GM18909 (cell line): ENCODE data around the gene TMEM120A.

Experiments
- ATAC-seq: cut with Tn5 transposase; IDR thresholded peaks from one replicate; pipeline ENCODE4 v1.9.1; 2021; ENCODE audit warnings: mild to moderate bottlenecking; ENCODE audit not compliant: unreplicated experiment, poor library complexity

The TMEM120A gene

DNA sequence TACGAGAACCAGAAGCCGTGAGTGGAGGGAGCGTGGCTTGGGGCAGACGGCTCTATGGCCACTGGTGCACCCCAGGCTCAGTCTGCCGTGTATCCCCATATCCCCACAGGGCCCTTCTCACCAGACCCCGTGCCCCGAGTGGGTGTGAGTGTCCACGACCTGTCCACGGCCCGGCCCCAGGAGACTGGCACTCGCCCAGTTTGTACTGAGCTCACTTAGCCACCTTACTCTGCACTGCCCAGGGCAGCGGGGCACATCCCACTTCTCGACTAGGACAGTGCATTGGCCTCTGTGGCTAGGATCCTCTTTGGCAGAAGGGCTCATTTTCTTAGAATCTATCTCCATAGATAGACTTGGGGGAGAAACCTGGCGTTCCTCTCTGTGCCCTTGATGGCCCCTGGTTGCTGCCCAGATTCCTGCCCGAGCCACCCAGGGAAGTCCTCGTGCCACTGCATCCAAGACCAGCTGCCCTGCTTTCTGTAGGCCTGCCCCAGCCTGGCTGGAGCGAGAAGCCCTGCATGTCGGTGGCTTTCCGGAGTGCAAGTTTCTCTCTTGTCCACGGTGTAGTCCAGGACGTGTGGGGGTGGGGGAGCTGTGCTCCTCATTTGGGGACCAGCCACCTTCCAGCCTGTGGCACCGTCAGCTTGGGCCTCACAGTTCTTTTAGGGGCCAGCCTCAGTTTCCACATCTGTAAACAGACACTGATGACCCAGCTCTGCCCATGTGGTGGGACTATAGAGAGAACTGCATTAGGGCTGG lies 11.9 kb downstream of the TMEM120A start:
- no peak for ATAC-seq

DNA sequence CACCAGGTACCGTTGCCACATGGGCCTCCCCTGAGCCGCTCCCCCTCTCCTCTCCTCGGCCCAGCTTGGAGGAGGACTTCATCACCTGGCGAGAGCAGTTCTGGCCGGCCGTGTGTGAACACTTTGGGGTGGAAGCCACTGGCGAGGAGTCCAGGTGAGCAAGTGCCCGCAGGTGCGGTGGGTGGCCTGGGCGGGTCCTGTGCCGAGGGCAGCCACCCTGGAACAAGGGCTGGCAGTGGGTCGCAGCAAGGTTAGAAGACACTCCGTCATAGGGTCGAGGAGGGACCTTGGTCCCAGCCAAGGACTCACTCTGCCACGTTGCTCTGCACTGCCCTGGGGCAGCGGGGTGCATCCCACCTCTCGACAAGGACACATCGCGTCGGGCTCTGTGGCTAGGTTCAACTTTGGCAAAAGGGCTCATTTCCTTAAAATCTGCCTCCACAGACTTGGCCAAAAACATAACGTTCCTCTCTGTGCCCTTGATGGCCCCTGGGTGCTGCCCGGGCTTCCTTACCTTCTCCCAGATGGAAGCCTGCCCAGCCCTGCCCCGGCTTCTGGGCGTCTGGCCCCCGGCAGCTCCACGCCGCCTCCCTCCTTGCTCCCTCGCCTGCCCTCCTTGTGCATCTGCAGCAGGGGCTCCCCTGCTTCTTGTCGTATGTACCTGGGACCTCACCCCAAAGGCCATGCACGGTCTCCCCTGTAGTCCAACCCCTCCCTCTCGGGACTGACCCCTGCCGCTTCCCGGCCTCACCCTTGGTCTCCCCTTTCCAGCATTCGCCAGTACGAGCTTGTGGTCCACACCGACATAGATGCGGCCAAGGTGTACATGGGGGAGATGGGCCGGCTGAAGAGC lies 12.7 kb downstream of the TMEM120A start:
- no peak for ATAC-seq

DNA sequence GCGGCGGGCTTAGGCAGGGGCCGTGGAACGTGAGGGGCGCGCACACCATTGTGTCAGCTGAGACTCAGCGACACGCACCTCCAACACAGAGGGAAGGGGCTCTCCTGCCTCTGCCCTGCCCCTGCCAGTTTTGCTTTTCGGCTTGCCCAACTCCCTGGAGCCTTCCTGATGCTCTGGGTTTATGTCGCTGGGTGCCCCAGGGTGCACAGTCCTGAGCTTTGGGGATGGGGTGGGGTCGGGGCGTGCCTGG lies 13.3 kb downstream of the TMEM120A start:
- ATAC-seq, result no peak

DNA sequence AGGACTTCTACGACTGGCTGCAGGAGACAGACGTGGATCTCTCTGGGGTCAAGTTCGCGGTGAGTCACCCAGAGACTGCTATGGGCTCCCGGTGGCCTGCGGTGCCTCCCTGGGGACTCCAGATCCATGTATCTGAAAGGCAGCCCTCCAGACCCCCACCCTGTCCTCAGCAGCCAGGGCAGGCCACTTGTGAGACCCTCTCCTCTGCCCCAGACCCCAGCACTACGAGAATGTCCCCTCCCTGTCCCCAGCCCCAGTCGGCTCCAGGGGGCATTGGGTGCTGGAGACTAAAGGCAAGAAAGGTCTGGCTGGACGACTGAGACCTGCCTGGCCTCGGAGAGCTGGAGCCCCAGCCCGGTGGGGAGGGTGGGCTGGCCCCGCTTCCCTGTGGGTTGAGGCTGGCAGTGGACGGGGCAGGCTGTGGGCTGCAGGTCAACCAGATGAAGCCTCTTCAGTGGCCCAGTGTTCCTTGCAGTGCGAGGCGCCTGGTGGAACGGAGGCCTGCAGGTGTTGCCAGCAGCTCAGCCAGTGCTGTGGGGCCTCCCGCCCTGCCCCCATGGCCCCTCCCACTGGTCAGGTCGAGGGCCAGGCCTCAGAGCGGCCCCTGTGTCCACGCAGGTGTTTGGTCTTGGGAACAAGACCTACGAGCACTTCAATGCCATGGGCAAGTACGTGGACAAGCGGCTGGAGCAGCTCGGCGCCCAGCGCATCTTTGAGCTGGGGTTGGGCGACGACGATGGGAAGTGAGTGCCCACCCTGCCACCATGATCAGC lies 13.8 kb downstream of the TMEM120A start:
- no peak for ATAC-seq

DNA sequence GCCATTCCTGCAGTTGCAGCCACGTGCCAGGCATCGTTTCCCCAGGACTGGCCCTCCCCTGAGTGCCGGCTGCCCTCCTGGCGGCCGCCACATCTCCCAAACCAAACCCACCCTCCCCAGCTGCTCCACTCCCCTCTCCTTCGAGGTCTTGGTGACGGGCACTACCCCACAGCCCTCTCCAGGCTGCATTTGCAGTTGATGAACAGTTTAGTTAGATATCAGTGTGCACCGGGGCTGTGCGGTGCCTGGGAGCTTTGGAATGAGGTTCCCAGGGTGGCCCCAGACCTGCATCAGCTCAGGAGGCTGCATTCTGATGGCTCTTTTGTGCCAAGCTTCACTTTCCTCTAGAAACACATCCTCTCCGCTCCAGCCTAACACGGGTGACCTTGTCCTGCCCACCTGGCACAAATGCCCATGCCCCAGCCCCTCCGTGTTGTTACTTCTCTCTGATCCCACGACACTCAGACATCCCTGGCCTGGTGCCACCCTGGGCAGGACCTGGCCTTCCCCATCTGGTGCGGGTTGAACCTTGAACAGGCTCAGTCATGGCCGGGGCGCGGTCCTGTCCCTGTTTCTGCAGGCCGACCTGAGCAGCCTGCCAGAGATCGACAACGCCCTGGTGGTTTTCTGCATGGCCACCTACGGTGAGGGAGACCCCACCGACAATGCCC lies 14.5 kb downstream of the TMEM120A start:
- ATAC-seq, result no peak

DNA sequence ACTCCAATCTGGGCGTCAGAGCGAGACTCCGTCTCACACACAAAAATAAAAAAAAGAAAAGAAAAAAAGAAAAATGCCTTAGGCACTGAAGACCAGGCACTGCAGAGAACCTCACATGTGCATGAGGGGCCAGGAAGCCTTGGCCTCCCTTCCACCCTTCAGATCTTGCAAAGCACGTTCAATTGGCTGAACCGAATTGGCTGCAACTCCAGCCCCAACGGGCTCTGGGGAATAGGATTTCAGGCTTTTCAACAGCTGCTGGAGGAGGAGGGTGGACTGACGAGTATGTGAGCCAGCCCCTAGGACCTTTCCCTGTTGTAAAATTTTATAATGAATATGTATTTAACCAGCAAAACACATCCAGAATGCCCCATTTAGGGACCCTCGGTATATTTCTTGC lies 16.7 kb downstream of the TMEM120A start:
- no peak for ATAC-seq

DNA sequence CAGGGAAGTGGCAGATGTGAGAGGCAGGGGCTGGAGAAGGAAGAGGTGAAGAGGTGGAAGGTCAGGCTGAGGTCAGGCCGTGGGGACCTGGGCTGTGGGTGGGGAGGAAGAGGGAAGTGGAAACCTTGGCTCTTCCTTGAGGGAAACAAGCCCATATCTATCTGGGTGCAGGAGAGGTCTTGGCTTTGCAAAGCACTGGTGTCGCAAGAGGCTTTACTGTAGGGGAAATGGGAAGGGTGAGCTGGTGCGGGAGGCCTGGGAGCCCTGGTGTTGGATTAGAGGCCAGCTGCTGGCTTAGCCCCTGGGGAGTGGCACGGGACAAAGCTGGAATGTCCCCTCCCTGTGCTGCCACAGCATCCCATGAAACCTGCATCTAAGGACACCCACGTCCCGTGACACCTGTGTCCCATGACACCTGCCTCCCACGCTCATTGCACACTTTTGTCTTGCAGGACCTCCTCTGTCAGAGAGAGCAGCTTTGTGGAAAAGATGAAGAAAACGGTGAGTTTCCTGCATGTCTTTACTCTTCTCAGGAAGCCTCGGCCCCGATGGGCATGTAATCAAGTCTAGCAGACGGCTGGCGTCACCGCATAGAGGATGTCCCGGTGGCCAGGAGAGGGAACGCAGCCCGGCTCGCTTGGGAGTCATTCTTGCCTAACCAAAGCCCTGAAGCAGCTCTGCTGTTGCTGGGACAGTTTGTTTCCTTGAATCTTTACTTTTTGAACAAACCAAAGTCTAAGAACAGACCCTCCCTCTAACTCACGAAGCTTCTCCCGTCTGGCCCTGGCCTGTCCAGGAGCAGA lies 22.2 kb downstream of the TMEM120A start:
- no peak for ATAC-seq

DNA sequence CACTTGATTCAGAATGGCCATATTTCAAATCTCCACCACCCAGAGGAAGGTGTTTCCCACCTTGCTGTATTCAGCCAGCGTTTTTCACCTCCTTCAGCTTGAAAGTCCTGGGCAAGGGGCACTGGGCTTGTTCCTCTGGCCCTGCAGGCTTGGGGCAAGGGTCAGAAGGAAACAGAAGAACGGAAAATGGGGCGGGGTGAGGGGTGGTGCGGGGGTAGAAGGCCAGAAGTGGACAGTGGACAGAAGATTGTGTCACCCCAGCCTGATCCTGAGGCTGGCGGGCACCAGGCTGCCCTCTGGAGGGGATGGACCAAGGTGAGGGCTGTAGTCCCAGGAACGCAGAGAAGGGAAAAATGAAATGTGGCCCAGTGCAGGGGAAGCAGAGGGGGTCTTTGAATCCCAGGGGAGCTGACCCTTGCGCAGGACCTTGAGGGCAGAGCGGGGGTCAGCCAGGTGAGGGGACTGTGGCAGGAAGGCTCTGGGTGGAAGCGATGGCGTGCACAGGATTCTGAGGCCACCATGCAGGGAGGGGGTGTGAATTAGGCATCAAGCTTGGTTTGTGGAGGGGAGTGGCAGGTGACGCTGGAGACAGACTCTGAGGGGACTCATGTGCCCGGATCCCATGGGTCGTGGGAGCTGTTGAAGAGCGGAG lies 23.0 kb downstream of the TMEM120A start:
- no peak for ATAC-seq

DNA sequence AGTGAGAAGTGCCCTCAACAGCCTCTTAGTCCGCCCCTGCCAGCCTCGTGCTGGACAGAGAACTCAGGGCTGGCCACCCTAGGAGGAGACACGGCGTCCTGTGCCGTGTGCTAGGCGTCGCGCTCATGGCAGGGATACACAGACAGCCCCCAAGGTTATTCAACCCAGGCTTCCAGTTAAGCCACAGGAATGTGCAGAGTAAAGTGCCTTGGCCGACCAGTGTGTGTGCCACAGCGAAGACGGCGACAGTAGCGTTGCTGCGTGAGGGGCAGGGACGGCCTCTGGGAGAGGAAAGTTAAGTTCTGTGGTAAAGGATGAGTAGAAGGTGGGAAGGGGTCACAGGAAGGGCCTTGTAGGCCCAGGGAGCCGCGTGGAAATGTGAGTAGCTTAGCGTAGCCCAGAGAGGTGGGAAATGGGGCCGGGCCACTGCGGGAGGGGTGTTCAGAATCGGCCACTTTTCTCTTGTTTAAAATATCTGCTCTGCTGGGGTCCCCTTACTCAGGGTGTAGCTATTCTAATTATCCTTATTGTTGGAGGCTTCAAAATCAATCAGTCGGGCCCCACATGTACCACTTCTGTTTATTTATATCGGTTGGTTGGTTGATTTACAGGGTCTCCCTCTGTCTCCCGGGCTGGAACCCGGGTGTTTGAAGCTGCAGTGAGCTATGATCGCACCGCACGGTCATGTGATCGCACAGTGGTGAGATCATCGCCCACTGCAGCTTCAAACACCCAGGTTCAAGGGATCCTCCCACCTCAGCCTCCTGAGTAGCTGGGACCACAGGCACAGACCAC lies 24.5 kb downstream of the TMEM120A start:
- no peak for ATAC-seq

DNA sequence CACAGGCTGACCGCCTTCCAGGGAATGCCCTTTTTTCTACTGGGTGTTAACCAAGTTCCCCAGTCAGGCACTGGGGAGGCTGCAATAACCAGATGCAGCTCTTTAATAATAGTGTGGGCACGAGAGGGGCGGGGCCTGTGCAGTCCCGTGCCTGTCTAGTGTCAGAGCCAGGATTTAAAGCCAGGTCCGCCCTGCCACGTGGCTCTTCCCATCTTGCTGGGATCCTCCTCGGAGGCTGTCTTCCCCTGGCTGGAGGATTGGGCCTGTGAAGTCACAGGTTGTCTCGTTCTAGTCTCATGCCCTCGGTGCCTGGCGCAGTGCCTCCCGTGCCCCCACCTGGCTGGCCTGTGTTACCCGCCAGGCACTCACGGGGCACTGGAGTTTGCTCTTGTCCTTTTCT lies 25.2 kb downstream of the TMEM120A start:
- no peak for ATAC-seq

DNA sequence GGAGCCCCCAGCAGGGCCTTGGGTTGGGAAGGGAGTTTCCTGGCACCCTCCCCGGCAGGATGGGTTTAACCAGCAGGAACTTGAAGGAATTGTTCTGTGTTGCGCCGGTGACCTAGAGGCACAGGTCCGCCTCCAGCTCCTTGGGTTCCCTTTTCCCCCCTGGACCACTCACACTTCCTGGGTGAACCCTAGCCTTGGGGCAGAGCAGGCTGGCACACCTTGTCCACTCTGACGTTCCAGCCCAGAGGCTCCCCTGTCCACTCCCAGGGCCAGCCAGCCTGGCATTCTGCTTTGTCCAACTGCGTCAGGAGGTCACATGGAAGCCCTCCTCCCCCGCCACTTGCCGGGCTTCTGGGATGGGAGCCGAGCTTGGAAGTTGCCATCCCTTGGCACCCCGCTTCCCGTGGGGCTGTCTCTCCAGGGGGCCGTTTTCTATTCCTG lies 25.8 kb downstream of the TMEM120A start:
- ATAC-seq, result no peak

DNA sequence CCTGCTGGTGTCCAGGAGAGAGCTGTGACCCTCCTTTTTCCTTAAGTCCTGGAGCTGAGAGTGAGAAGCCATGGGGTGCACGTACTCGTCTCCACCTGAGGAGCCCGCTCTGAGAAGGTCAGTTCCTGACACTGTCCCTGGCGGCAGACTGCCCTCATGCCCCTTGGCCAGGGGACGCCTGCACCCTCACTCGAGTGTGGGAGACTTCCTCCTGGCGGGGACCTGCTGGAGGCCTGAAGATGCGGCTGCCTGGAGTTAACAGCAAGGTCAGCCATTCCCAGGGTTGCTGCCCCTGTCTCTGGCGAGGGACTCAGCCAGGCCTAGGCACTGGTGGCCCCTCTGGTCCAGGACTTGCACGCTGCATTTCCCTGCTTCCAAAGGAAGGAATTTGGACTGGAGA lies 26.4 kb downstream of the TMEM120A start:
- ATAC-seq, result no peak

DNA sequence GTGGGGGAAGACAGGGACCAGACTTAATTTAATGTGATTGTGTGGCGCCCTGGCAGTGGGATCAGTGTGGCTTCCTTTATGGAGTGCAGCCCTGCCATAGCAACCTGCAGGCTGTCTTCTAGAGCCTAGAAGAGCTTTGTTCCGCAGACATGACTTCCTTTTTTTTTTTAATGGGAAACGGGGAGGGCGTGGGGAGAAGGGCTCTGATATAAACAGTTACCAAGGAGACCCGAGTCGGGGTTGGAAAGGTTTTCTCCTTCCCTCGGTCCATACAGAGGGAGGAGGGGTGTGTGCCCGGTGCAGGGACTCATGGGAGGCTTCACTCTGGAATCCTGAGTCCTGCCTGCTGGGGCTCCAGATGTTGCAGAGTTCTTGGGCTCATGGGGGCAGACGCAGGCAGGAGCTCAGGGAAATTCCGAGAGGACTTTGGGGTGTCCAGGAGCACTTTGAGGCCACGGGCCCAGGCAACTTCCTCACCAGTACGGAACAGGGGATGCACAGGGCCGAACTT lies 26.9 kb downstream of the TMEM120A start:
- no peak for ATAC-seq

DNA sequence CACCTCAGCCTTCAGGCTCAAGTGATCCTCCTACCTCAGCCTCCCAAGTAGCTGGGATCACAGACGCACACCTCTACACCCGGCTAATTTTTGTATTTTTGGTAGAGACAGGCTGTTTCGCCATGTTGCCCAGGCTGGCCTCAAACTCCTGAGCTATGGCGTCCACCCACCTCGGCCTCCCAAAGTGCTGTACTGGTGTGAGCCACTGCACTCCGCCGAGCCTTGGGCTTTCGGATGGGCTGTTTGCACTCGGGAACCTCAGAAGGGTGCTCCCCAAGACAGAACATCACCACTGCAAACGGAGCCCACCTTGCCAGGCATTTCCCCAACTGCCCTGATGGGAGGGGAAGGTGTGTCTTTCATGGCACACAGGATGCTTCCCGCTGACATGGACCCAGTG lies 27.3 kb downstream of the TMEM120A start:
- no peak for ATAC-seq

DNA sequence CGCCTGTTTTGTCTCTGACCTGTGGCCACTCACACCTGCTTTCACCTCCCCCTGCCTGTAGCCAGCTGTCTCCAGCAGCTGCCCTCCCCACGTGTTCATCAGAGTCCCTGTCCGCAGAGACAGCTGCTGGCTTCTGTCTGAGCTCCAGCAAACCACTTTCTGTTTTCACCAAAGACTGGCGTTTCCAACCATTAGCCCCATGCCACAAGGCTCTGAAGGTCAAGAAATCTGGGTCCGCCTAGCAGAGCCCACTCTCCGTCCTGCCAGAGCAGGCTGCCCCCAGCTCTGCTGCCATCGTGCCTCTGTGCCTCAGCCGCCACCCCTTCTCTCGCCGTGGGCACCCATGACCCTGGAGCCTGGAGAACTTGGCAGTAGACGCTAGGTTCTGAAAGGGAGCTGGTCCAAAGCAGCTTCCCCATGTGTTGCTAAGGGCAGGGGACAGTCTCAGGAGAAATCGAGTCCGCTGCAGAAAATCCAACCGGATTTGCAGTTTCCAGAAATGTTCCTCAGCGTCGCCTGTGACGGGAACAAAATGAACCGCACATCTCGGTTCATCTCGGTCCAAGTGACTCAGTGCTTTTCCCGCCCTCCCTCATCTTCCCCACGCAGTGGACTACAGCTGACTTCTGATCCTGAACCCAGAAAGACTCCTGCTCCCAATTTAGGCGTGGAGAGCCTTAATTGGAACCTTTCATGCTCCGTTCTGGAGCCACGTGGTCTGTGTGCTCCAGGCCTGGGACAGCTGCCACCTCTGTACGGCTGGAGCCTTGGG lies 28.0 kb downstream of the TMEM120A start:
- no peak for ATAC-seq

DNA sequence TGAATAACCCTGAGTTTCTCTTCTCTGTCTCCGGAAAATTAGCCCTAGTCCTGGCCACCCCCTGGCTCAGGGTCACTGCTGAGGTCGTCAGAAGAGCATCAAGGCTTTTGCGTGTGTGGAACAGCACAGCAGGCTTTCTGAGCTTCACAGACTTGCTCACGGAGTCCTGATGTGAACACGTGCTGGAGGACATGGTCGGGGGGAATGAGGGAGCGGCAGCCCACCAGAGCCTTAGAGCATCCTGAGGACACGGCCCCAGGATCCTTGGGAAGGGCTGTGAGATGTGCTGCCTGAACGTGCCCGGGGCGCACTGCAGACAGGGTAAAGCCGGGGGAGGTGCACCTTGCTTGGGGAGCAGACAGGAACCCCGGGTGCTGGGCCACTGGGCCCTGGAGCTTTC lies 28.8 kb downstream of the TMEM120A start:
- ATAC-seq, result no peak

DNA sequence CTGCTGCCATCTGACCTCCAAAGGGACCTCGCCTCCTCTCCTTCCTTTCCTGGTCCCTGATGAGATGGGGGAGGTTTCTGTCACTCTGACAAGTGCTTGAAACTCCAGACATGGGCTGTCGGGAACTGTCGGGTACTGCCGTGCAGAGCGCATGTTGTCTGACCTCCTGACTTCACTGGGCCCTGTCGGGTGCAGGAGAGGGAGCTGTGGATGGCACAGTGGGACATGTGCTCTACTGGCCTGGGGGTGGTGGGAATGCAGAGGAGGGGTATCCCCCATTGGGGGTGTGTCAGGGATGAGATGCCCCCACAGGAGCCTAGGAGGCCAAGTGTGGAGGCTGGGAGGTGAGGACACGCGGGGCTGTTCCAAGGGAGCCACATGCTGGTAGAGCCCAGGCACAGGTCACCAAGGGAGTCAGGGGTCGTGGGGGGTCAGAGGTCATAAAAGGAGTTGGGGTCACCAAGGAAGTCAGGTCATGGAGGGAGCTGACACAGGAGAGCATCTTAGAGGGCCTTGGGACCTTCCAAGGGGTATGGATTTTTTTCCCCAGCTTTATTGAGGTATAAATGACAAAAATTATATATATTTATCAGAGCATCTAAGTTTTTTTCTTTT lies 30.9 kb downstream of the TMEM120A start:
- ATAC-seq, result no peak
